ENCODE results near the gene TMEM201. TPM values are rescaled to one million over a fixed set of nuclear protein-coding genes. Genes with fewer than 3 reads are reported as not detected.
"Not testable (repeated sequence)": the region's sequence is repeated elsewhere in the genome, so short reads cannot be mapped to it uniquely, and the experiment has no call there.

TMEM201 gene
- total and polyA plus RNA-seq, 4 donors = 1.1 to 9.4 (median 4.3) TPM

GRCh38 chr1:9615316-9616063, 26.8 kb downstream of the TMEM201 start:
- ATAC-seq (ENCODE audit: low FRiP score) = peak; percentile 44
- Histone ChIP-seq H3K4me3 (ENCODE audit: low read length in 2 of 2) (no peak overlapping the region), H3K4me1 (ENCODE audit: control insufficient read depth in 1 of 2, insufficient read depth in 2 of 2, low read length in 2 of 2) (no peaks in the 10 kb centered on the region), H3K27me3 (ENCODE audit: control insufficient read depth in 1 of 2, insufficient read depth in 2 of 2, low read length in 1 of 2) (no peaks in the 10 kb centered on the region), H3K27ac (ENCODE audit: low read depth in 1 of 2, low read length in 2 of 2) (no peak overlapping the region), H3K36me3 (ENCODE audit: control insufficient read depth in 1 of 2, insufficient read depth in 2 of 2, low read length in 1 of 2) (no peaks in the 10 kb centered on the region), H3K9me3 (ENCODE audit: control insufficient read depth, low read length) (no peaks in the 10 kb centered on the region)
- intact Hi-C loops (cut with DNase I) = no loop called here
- 48 to 49% methylated on average over 16 of the region's 16 CpGs for WGBS, 2 donors
- peak; percentile 60 to 77 for DNase-seq

- intact Hi-C loops (cut with DNase I) = no loop called here
- no peaks in the 10 kb centered on the region for H3K9me3 ChIP-seq (ENCODE audit: control insufficient read depth, low read length)
- no peaks in the 10 kb centered on the region for H3K36me3 ChIP-seq (ENCODE audit: control insufficient read depth in 1 of 2, insufficient read depth in 2 of 2, low read length in 1 of 2)
- ATAC-seq (ENCODE audit: low FRiP score) = no peak
- no peak overlapping the region for H3K4me3 ChIP-seq (ENCODE audit: low read length in 2 of 2)
- H3K4me1 ChIP-seq (ENCODE audit: control insufficient read depth in 1 of 2, insufficient read depth in 2 of 2, low read length in 2 of 2) = no peaks in the 10 kb centered on the region
- no peaks in the 10 kb centered on the region for H3K27me3 ChIP-seq (ENCODE audit: control insufficient read depth in 1 of 2, insufficient read depth in 2 of 2, low read length in 1 of 2)
- DNase-seq = no peak
- 76 to 78% methylated on average over 18 of the region's 18 CpGs for WGBS, 2 donors
- no peak overlapping the region for H3K27ac ChIP-seq (ENCODE audit: low read depth in 1 of 2, low read length in 2 of 2)
Observed at GRCh38 chr1:9618909-9619679, 30.4 kb downstream of the TMEM201 start.

- DNase-seq (no peak), ATAC-seq (ENCODE audit: low FRiP score) (no peak)
- H3K36me3 ChIP-seq (ENCODE audit: control insufficient read depth in 1 of 2, insufficient read depth in 2 of 2, low read length in 1 of 2) = no peaks in the 10 kb centered on the region
- no peak overlapping the region for H3K27ac ChIP-seq (ENCODE audit: low read depth in 1 of 2, low read length in 2 of 2)
- no peaks in the 10 kb centered on the region for H3K4me1 ChIP-seq (ENCODE audit: control insufficient read depth in 1 of 2, insufficient read depth in 2 of 2, low read length in 2 of 2)
- H3K4me3 ChIP-seq (ENCODE audit: low read length in 2 of 2) = no peak overlapping the region
- H3K27me3 ChIP-seq (ENCODE audit: control insufficient read depth in 1 of 2, insufficient read depth in 2 of 2, low read length in 1 of 2) = no peaks in the 10 kb centered on the region
- no peaks in the 10 kb centered on the region for H3K9me3 ChIP-seq (ENCODE audit: control insufficient read depth, low read length)
- intact Hi-C loops (cut with DNase I) = no loop called here
Observed at GRCh38 chr1:9621032-9621431, 32.3 kb downstream of the TMEM201 start.

GRCh38 chr1:9624081-9624480, 35.4 kb downstream of the TMEM201 start:
- WGBS, 2 donors = 90 to 97% methylated on average over 2 of the region's 2 CpGs
- no peak for DNase-seq
- H3K4me3 ChIP-seq (ENCODE audit: low read length in 2 of 2) = no peak overlapping the region
- no peaks in the 10 kb centered on the region for H3K36me3 ChIP-seq (ENCODE audit: control insufficient read depth in 1 of 2, insufficient read depth in 2 of 2, low read length in 1 of 2)
- intact Hi-C loops (cut with DNase I) = no loop called here
- ATAC-seq (ENCODE audit: low FRiP score) = no peak
- H3K27ac ChIP-seq (ENCODE audit: low read depth in 1 of 2, low read length in 2 of 2) = no peak overlapping the region
- H3K9me3 ChIP-seq (ENCODE audit: control insufficient read depth, low read length) = no peaks in the 10 kb centered on the region
- H3K27me3 ChIP-seq (ENCODE audit: control insufficient read depth in 1 of 2, insufficient read depth in 2 of 2, low read length in 1 of 2) = no peaks in the 10 kb centered on the region
- H3K4me1 ChIP-seq (ENCODE audit: control insufficient read depth in 1 of 2, insufficient read depth in 2 of 2, low read length in 2 of 2) = no peaks in the 10 kb centered on the region

- intact Hi-C loops (cut with DNase I); H3K36me3 ChIP-seq (ENCODE audit: control insufficient read depth in 1 of 2, insufficient read depth in 2 of 2, low read length in 1 of 2); DNase-seq; H3K9me3 ChIP-seq (ENCODE audit: control insufficient read depth, low read length); H3K4me1 ChIP-seq (ENCODE audit: control insufficient read depth in 1 of 2, insufficient read depth in 2 of 2, low read length in 2 of 2); H3K27ac ChIP-seq (ENCODE audit: low read depth in 1 of 2, low read length in 2 of 2); ATAC-seq (ENCODE audit: low FRiP score); H3K27me3 ChIP-seq (ENCODE audit: control insufficient read depth in 1 of 2, insufficient read depth in 2 of 2, low read length in 1 of 2); H3K4me3 ChIP-seq (ENCODE audit: low read length in 2 of 2): not testable (repeated sequence)
- 94 to 97% methylated on average over 2 to 3 of the region's 3 CpGs for WGBS, 2 donors
Observed at GRCh38 chr1:9625030-9625429, 36.3 kb downstream of the TMEM201 start.

- intact Hi-C loops (cut with DNase I) = loop anchor here (2.0 kb wide), 1 partner anchor 241 kb away; no protein-coding TSS in a partner anchor
- Histone ChIP-seq H3K9me3 (ENCODE audit: control insufficient read depth, low read length) (no peaks in the 10 kb centered on the region), H3K4me3 (ENCODE audit: low read length in 2 of 2) (no peak overlapping the region), H3K27me3 (ENCODE audit: control insufficient read depth in 1 of 2, insufficient read depth in 2 of 2, low read length in 1 of 2) (no peaks in the 10 kb centered on the region), H3K27ac (ENCODE audit: low read depth in 1 of 2, low read length in 2 of 2) (no peak overlapping the region), H3K4me1 (ENCODE audit: control insufficient read depth in 1 of 2, insufficient read depth in 2 of 2, low read length in 2 of 2) (no peaks in the 10 kb centered on the region), H3K36me3 (ENCODE audit: control insufficient read depth in 1 of 2, insufficient read depth in 2 of 2, low read length in 1 of 2) (no peaks in the 10 kb centered on the region)
- ATAC-seq (ENCODE audit: low FRiP score) (no peak), DNase-seq (no peak)
- 84 to 90% methylated on average over 9 of the region's 9 CpGs for WGBS, 2 donors
Observed at GRCh38 chr1:9626201-9626608, 37.5 kb downstream of the TMEM201 start.

GRCh38 chr1:9628541-9629444, 40.1 kb downstream of the TMEM201 start:
- H3K4me3 ChIP-seq (ENCODE audit: low read length in 2 of 2) = no peak overlapping the region
- 79 to 82% methylated on average over 20 to 23 of the region's 23 CpGs for WGBS, 2 donors
- no peaks in the 10 kb centered on the region for H3K4me1 ChIP-seq (ENCODE audit: control insufficient read depth in 1 of 2, insufficient read depth in 2 of 2, low read length in 2 of 2)
- no peak overlapping the region for H3K27ac ChIP-seq (ENCODE audit: low read depth in 1 of 2, low read length in 2 of 2)
- no peaks in the 10 kb centered on the region for H3K36me3 ChIP-seq (ENCODE audit: control insufficient read depth in 1 of 2, insufficient read depth in 2 of 2, low read length in 1 of 2)
- intact Hi-C loops (cut with DNase I) = no loop called here
- ATAC-seq (ENCODE audit: low FRiP score) (no peak), DNase-seq (no peak)
- H3K9me3 ChIP-seq (ENCODE audit: control insufficient read depth, low read length) = no peaks in the 10 kb centered on the region
- H3K27me3 ChIP-seq (ENCODE audit: control insufficient read depth in 1 of 2, insufficient read depth in 2 of 2, low read length in 1 of 2) = no peaks in the 10 kb centered on the region

GRCh38 chr1:9629445-9630201, 40.9 kb downstream of the TMEM201 start:
- Histone ChIP-seq H3K36me3 (ENCODE audit: control insufficient read depth in 1 of 2, insufficient read depth in 2 of 2, low read length in 1 of 2) (no peaks in the 10 kb centered on the region), H3K9me3 (ENCODE audit: control insufficient read depth, low read length) (no peaks in the 10 kb centered on the region), H3K27me3 (ENCODE audit: control insufficient read depth in 1 of 2, insufficient read depth in 2 of 2, low read length in 1 of 2) (no peaks in the 10 kb centered on the region), H3K27ac (ENCODE audit: low read depth in 1 of 2, low read length in 2 of 2) (no peak overlapping the region), H3K4me1 (ENCODE audit: control insufficient read depth in 1 of 2, insufficient read depth in 2 of 2, low read length in 2 of 2) (no peaks in the 10 kb centered on the region), H3K4me3 (ENCODE audit: low read length in 2 of 2) (no peak overlapping the region)
- DNase-seq (peak in 1 of 2 donors; percentile 85), ATAC-seq (ENCODE audit: low FRiP score) (no peak)
- WGBS, 2 donors = 55 to 57% methylated on average over 29 of the region's 29 CpGs
- intact Hi-C loops (cut with DNase I) = no loop called here
